NCI-H69 (cell line): ENCODE data around the gene CLCF1.
"Not testable (repeated sequence)": the region's sequence is repeated elsewhere in the genome, so short reads cannot be mapped to it uniquely, and the experiment has no call there.

Experiments
- DNase-seq: peaks from one replicate; lab custom pipeline; 2025; lab: John Stamatoyannopoulos, UW

The CLCF1 gene

DNA sequence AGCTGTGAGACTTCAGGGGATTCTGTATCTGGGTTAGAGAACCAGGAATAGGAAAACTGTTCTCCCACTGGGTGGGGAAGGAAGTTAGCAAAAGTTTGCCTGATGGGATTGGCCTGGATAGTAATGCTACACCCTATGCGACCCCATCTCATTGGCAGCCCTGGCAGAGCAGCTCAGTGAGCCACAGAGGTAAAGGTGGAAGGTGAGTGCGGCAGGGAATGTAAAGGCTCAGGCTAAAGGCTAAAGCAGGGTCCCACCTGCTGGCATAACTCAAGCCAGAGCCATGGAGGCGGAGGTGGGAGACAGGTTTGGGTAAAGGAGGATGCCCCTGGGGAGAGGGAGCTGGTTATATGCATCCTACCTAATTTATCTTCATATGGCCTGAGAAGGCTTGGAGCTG lies 51.3 kb downstream of the CLCF1 start:
- DNase-seq = no peak

DNA sequence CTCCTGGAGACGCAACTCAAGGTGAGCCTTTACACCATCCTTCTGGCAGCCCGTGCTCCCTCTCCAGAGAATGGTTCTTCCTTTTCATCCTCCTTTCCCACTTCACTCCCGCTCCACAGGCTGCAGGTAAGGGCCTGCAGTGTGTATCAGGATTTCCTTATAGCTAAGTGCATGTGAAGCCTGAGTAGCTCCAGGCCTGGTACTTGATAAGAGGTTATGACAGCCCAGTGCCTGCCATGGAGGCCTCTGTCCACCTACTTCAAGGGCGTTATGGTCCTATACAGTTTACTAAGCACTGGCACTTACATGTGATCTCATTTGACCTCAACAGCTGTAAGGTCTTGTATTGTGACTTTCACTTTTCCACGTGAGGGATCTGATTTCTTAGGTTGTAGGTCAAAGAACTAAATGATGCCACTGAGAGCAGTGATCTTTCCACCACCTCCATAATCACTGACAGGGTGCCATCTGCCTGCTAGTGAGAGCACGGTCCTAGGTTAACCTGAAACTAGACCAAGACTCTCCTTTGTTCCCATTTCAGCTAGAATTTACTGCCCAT lies 52.0 kb downstream of the CLCF1 start:
- DNase-seq = no peak

DNA sequence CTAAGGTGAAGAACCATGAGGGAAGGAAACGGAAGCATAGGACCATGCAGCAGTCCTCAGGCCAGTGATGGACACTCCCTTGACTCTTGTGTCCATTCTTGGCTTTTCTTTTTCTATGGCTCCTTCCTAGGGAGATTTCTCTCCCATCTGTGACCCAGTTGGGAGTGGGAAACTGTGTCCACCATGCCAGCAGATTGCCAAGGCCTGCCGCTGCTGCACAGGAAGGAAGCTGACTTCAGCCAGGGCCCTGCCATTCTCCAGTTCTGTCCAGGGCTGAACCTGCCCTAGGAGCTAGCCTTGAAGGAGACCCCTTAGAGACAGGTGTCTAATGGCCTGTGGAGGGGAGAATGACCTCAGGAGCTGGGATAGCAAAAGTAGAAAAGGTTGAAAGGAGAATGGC lies 52.7 kb downstream of the CLCF1 start:
- DNase-seq = no peak

DNA sequence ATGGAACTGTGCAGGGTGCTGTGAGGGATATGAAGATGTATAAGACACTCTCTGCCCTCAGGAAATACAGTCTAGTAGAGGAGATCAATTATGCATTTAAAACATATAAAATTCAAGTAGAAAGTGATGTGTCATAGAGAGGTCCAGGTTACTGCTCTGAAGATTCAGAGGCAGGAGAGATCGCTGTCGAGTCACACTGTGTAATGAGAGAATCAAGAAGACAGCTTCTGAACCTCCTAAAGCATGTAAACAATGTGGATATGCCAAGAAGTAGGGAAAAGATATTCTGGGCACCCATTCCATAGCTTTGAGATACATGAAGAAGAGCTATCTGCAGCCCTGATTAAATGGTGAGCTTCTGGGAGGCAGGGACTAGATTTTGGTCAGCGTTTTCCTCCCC lies 53.4 kb downstream of the CLCF1 start:
- DNase-seq = no peak

DNA sequence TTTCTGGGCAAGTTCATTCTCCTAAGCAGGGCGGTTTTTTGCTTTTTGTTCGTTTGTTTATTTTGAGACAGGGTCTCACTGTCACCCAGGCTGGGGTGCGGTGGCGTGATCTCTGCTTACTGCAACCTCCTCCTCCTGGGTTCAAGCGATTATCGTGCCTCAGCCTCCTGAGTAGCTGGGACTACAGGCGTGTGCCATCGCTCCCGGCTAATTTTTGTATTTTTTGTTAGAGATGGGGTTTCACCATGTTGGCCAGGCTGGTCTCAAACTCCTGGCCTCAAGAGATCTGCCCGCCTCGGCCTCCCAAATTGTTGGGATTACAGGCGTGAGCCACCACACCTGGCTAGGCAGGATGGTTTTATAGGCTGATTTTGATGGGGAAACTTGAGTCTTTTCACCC lies 54.5 kb downstream of the CLCF1 start:
- DNase-seq = not testable (repeated sequence)

DNA sequence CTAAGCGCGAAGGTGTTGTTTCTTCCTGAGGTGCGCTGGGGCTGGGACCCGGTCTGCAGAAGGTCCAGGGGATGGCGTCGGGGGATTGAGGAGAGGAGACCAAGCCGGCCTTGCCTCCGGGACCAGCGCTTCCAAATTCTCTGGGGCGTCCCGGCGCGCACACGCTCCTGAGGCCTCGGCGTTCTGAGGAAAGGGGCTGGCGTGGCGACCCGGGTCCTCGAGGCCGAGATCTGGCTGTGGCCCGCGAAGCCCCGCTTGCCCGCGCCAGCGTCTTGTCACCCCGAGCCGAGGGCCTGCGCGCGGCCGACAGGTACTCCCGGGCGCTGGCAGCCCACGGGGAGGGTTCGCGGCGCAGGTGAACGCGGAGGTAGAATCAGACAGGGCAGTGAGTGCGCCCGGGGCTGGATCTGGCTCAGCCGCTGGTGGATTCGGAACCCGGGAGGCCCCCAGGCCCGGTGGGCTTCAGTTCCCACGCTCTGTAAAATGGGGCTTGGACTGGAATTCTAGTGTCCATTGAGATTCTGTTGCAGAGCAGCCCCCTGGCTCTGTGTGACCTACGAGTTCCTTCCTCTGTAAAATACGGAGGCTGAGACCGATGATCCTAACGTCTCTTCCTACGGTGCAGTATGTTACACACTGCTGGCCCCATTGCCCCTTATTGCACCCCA lies 55.4 kb downstream of the CLCF1 start:
- peak; percentile 78 for DNase-seq

DNA sequence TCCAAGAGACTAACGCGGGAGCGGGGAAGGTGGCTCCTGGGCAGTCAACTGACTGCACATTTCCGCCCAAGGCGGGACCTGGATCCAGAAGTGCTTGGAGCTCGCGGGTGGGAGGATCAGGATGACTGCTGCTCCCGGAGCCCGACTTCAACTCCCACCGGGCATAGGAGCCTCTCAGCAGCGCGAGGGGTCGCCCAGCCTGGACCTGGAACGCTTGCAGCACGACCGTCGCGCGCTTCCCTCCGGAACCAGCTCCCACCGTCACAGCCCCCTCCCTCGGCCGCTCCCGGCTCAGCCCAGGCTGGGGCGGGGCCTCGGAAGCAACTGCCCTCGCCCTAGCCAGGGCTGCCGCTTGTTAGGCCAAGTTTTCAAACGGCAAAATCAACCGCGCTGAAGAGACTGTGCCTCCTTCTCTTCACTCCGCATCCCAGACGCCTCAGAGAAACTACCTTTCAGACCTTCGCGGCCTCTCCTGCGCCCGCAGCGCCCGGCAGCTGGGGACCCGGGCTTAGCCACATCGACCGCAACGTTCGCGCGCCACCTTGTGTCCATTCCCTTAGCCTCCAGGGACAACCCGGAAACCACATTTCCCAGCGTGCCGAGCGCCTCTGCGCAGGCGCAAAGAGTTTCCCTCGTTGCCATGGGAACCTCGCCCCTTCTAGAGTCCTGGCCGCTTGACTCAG lies 56.1 kb downstream of the CLCF1 start:
- peak; percentile 99 for DNase-seq

DNA sequence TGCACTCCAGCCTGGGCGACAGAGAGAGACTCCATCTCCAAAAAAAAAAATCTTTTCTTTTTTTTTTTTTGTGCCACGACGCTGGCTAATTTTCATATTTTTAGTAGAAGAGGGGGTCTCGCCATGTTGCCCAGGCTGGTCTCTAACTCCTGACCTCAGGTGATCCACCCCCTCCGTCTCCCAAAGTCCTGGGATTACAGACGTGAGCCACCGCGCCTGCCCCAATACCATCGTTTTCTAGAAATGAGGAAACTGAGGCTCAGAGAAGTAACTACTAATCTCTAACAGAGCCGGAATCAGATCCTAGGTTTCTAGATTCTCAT lies 56.6 kb downstream of the CLCF1 start:
- DNase-seq = no peak

DNA sequence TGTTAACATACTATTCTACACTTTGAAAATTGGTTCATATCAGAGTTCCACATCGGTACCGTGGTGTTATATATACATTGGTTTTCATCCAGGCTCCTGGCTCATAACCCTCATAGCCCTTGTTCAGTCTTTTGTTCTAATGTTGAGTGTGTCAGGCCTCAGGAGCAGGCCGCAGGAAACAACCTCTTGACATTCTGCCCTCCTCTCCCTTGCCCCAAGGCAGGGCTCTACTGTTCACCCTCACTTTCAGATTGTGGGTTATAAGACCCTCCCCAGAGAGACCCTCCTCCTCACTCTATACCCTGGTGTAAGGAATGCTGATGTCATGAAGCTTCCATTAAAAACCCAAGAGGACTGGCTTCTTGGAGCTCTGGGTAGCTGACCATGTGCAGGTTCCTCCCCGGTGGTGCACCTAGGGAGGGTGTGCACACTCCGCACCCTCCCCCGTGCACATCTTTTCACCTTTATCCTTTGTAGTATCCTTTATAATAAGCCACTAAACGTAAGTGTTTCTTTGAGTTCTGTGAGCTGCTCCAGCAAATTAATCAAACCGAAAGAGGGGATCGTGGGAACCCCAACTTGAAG lies 58.0 kb downstream of the CLCF1 start:
- DNase-seq = no peak

DNA sequence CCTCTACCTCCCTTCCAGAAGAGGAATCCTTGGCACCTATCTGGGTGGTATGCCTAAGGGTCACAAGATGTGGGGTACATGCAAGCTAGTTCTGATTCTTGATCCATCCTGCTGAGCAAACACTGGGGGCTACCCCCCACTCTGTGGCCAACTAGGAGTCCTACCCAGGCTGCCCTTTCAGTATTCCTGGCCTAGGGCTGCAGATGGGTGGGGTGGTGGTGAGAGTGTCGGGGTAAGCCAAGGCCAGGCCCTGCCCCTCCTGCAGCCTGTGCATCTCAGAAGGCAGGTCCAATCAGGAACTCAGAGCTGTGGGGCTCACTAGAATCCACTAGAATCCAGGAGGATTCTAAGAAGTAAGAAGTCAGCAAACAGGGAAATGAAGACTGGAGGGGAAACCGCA lies 59.2 kb downstream of the CLCF1 start:
- DNase-seq = no peak
